Muscle of arm (tissue), 12 donors: ENCODE data around the gene DRGX. TPM values are rescaled to one million over a fixed set of nuclear protein-coding genes. Genes with fewer than 3 reads are reported as not detected.

ENCODE experiments used
- DNase-seq: peaks from one replicate; pipeline ENCODE4 v3.0.0-alpha.2; 2013
- polyA plus RNA-seq, 12 donors: library from polyadenylated mRNA; unstranded; fragments of 120-200 nt; gene quantifications; one replicate each; pipeline ENCODE4 v1.2.1, GENCODE V29; 2013; ENCODE audit not compliant: insufficient read length in 12 of 12

DRGX gene
- polyA plus RNA-seq, 12 donors, result 0.23 TPM; not detected in 11

DNA sequence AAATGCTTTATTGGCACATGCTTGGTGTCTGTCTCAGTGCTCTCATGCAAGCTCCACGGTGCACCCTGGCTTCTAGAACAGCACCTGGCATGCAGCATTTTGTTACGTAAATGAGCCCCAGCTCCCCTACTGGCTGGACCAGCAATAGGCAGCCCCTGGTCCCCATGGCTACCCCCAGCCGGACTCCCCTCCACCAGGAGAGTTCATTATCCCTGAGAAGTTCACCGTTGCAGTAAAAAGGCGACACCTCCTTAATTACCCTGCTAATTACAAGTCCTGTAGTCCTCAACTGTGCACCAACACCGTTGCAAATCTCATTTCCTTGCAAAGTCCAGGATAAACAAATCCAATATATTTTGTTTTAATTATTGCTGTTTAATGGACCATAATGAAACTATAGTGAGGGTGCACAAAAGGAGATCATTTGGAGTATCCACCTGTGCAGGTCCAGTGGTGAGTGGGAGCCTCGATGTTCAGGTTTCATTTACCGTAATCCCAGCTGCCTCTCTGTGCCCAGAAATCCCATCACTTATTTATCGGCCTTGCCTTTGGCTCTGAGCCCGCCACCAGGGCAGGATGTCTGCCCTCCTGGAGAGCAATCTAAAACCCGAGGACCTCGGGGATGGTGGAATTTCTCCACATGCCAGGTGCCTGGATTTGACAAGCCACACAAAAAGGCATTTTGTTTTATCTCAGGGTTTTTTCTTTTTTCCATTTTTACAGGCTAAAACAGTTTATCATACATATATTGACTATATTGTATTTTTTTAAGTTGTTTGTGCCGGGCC is 12.8 kb upstream of the DRGX start:
- no peak for DNase-seq

DNA sequence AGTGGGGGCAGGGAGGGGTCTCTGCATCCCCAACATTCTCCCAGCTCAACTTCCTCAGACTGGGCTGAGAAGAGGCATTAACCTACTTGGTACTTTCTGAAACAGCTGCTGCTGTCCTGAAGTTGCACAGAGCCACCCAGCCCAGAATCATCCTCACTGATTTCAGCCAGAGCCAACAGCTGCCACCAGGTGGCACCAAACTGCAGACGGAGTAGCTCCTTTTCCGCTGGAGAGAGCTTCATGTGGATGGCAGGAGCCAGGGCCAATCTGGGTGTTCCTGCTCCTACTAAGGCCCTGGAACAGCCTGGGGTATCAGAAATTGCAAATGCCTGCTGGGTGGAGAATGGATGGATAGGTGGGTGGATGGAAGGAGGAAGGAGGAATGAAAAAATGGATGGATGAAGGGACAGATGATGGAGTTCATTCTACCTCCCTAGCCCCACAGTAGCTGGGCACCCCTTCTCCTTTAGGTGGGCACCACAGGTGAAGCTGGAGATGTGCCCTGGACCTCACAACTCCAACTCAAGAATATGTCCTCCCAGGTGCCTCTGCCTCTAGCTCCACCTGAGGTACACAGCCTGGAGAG is 11.8 kb upstream of the DRGX start:
- peak; percentile 69 for DNase-seq

DNA sequence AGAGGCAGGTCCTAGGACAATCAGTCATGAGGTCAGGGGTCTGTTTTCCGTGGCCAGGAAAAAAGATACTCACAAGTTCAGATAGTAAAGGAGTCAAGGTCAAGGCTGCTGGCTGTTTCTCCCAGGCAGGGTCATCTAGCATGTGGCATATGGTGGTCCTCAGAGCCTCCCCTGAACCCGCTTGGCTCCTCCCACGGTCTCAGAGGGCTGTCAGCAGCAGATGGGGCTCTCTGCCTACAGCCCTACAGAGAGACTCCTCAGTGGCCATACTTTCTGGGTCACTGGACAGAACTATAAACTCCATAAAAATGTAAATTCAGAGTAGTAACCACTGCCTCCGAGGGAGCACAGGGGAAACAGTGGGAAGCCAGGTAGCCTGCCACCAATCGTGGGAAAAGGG is 11.3 kb upstream of the DRGX start:
- no peak for DNase-seq

DNA sequence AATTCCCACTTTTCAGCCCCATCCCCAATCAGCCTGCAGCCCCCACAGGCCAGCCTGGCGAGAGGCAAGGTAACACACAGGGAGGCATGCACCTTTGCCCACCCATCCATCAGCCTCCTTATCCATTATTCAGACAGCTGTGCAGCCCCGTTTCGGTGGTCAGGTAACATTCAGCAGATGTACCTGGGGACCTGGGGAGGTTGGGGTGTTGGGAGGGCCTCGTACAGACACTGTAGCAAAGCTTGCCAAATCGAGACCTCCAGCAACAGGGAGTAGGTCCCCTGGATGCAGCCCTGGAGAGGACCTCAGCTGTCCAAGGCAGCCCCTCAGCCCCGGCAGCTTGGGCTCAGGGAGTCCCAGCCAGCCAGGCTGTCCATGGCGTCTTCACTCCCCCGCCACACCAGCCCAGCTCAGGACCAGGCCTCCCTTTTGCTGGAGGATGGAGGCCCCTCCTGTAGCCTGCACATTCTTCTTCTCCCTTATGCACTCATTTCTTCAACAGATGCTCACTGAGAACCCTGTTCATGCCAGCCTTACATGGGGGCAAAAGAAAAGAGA is 8.5 kb upstream of the DRGX start:
- DNase-seq, result no peak

DNA sequence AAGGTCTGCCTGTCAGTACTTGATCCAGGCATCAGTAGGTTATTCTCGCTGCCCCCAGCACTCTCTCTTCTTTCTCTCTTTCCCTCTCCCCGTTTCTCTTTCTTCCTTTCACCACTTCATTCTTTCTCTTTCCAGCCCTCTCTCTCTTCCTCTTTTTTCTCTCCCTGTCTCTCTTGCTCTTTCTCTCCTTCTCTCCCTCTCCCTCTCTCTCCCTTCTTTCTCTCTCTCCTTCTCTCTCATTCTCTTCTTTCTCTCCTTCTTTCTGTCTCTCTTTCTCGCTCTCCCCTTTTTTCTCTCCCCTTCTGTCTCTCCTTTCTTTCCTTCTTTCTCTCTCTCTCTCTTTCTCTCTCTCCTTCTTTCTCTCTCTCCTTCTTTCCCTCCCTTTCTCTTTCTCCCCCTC is 7.5 kb upstream of the DRGX start:
- DNase-seq, result no peak

DNA sequence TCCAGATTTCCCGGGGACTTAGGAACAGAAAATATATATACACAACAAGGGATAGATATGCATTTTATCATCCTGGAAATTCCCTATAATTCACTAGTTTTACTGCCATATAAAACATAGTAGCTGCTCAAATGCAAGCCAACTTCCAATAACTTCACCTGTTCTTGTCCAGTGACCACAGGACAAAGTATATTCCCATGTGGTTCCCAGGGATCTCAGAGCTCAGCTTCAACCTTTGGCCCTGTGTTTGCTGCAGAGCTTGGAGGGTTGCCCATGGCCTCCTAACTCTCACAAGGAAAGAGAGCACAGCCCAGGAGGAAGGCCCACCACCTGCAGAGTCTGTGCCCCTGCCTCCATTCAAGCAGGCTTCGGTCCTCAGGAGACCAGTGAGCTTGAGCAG is 4.5 kb upstream of the DRGX start:
- no peak for DNase-seq

DNA sequence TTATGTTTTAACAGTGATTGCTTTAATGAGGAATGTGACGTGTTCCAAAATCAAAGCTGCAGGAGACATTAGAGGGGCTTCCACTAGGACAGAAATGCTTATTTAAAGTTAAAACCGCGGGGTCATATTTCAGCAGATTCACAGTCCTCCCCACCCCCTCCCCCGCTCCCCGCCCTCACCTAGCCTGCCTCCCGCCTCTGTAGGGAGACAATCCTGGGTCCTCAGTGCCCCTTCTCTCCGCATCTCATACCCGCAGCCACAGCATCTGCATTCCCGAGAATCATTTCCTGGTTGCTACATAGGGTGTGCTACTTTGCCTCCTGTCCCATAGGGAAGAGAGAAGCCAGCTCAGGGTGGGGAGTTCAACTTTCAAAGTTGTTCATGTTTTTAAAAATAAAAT is 3.1 kb upstream of the DRGX start:
- no peak for DNase-seq

DNA sequence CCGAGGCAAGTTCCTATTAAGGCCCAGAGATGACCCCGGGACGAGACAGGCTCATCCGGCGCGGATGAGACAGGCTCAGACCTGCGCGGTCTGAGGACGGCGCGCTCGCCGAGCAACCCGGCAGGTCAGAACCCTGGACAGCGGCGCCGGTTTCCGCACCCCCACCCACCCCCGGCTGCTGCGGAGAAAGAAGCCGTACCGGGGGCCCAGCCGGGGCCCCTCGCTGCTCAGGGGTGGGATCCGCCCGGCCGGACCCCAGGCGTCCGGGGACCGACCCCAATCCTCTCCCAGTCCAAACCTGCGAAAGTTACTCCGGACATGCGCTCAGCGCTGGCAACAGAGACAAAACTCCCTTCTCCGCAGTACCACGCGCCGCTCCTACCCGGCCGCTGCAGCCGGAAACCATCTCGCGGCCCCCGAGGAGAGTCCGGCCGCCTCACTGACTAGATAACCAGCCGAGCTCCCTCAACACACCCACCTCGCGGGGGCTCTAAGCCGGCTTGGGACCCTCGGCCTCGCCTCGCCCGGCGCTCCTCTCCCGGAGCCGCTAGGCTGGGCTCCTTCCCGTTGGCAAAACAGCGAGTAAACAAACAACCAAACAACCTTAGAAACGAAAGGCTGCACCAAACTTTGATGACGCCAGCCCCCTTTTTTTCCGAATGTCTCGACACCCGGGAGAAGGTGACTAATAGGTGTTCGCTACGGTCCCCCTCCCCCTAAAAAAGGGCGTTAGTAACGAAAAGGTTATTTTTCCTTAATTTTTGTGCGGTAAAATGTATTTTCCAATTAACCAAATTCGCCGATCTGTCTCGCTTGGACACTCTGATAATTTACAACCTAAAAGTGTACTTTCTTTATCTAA is 2.3 kb upstream of the DRGX start:
- peak; percentile 74 for DNase-seq

DNA sequence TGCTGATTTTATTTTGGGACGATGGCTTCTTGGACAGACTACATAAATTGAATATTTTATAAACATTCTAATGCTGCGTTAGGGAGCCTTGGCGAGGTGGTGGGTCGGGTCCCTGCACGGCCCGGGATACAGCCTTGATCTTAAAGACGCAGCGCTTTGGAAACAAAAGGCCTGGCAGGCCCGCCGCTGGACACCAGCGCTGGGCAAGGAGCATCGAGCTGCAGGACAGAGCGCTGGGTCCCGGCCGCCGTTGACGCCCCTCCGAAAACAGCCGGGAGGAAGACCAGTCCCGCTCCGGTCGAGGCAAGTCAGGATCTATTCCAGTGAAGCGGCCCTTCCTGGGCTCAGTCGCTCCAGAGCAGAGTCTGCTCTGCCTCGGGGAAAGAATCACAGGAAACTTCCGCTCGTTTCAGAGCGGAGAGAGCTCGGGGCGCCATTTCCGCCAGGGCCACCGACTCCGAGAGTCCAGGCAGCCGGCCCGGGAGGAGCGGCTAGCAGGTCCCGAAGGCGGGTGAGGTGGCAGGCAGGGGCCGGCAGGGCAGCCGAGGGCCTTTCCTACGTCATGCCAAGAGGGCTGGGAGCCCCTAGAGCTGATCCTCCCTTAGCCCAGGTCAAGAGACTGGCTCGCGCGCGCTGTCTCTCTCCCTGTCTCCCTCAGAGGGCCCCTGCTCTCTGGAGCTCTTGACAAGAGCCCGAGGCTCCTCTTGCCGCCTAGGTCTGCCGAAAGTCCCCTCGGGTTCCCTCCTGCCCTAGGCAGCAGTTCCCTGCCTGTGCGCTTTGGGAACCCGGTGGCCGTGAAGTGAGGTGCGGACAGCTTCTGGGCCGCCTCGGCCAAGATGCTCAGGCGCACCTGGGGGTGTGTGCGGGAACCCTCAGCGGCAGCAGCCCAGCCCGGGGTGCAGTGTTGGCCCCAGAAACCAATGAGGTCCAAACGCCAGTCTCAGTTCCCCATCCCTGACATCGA is 1.4 kb upstream of the DRGX start:
- DNase-seq, result no peak

DNA sequence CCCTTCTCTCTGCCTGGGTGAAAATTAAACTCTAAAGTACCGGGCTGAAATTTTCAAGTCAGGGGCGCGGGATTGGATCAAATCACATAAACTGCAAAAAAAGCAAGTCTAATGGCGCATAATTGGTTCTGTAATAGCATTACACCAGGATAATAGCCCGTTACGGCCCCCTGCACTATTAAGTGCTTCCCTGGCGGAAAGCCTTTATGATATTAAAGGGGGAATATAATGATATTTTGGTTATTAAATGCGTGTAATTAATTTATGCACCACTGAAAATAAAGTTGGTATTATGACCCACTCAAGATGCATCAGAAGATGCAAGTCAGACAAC is 744 bp upstream of the DRGX start:
- no peak for DNase-seq

DNA sequence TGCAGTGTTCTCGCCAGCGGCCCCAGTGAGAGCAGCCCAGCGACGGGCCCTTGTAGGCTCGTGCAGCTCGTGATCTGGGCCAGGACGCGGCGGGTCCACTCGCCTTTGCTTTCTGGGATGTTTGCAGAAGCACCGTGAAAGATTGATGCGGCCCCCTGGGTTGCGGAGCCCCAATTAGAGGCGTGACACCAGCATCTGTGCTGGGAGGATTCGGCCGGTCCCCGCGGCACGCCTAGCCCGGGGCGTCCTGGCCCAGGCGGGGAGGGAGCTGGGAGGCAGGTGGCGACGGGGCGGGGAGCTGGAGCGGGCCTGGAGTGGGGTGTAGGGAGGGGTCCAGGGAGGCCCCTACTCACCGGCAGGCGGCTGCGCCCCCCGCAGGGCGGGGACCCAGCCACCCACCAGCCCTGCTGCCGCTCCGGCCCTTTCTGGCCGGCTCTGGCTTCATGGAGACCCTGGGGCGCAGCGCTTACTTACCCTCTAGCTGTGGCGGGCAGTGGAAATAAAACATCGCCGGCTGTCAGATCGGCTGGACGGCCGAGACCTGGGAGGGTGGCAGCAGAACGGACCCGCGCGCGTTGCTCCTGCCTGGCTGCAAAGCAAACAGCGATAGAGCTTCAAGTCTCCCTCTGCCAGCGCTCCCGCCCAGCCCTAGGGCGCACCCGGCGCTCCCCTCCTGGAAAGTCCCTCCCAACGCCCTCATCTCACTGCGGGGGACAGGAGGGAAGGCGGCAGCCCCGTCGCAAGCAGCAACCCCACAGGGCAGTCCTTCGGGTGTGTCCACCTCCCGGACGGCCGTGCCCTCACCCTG is 752 bp downstream of the DRGX start:
- no peak for DNase-seq

DNA sequence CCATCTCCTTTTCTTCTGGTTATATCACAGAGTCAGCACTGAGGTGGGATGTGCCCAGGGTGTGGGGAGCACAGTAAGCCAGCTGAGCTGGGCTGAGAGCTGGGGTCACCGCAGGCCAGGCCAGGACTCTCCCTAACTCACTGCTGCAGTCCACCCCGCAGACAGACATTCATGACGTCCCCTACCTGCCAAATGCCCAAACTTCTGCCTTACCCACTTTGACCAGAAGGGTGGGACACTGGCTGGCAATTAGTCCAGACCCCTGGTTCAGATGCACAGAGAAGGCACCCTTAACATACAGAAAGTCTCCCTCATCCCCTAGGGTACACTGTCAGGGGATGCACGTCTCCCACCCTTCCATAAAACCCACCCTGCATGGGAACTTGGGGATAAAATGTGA is 2.1 kb downstream of the DRGX start:
- DNase-seq, result no peak

DNA sequence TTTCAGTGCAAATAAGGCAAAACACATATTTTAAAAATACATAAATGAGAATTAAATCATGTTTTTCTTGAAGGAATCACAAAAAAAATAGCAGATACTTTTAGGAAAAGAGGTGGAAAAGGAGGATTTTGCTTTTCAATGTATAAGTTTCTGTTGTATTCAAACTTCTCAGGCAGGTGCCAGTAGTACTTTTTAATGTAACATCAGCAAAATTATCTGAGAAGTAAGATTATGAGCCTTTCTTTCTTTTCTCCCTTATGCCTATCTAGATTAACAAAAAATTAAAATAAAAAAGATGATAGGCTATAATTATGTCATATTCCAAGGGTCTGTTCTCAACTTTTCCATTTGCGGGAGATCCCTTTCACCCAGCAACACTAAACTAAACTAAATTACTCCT is 2.6 kb downstream of the DRGX start:
- no peak for DNase-seq

DNA sequence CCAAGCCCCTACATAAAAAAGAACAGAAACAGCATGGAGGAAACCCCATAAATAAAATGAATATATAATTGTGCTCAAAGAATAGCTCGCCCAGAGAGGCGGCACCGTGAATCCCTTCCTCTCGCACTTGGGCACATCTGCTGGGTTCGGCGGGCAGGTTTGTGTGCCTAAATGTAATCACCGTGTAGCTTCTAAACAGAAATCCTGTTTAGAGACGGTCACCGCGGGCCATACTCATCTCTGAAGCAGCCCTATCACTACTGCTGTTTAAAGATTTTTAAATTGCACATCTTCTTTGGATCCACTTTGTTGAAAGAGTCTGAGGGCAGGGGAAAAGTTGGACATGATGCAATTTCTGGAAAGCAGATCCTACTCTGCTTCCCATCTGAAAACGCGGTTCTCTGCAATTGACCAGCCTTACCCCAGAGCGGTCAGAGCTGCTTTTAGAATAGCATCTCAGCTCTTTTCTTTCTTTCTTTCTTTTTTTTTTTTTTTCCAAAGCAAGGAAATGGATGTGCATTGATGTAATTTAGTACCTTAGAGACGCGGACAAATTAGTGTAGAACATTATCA is 6.4 kb downstream of the DRGX start:
- DNase-seq, result no peak

DNA sequence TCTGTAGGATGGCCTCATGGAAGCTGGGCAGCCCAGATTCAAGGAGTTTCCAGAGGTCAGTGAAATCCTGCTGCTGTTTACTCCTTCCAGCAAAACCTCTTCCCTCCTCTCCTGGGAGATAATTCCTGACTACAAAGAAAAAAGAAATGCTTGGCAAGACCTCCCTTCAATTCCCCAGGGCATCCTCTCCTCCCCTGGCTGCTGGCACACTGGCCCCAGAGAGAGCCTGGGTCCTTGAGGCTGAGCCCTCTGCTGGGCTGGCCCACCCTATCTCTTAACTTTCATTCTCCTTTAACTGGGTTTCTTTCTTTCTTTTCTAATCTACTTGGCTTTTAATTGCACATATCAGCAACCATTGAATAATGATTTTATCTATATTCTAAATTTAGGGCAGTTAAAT is 7.7 kb downstream of the DRGX start:
- no peak for DNase-seq

DNA sequence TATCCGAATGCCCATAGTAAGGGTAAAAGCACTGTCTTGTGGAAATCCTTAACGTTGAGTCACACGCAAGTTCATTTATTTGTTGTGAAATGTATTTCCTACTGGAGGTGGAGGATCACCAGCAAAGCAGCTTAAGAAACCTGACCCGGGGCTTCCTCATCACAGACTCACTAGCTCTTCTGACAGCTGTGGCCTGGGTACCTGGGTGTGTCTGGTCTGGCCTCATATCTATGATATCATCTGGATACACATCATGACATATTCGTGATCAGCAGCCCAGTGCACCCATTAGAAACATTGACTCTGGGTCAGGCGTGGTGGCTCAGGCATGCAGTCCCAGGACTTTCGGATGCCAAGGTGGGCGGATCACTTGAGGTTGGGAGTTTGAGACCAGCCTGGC is 8.8 kb downstream of the DRGX start:
- DNase-seq, result no peak

DNA sequence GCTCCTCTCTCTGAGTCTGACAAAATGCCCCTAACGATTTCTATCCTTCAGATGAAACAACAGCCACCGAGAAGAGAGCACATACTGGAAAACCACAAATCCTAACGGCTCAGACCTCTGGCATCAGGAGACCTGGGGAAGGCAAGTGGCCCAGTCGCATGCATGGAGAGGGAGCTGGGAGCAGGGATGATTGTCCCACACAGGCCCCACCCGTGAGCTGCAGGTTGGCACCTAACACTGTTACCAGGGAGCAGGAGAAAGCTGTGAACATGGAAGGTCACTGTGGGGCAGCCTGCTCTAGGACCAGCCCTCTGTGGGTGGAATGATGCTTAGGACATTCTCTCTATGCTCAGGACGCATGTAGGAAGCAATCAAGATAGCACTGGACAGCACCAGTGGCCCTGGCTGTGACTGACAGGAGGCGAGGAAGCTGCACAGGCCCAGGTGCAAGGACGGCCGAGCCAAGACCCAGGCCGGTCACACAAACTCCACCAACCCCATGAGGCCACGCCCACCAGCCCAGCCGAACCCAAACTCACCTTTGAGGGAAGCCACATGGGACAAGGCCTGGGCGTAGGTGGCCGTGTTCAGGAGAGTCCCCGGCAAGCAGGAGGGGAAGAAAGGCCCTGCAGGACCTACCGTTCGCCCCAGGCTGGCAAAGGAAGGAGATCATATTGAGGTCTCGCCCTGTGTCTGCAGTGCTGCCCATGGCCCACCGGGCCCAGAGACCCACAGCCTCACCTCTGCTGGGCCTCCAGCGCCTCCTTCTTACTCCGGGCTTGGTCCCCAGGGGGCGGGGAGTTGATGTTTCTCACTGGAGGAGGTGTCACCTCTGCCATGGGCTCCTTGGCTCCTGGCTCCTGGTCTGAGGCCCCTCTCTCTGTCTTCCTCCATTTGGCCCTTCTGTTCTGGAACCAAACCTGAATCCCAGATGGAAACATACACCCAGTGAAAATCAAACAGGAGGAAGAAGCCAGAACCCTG is 9.7 kb downstream of the DRGX start:
- no peak for DNase-seq

DNA sequence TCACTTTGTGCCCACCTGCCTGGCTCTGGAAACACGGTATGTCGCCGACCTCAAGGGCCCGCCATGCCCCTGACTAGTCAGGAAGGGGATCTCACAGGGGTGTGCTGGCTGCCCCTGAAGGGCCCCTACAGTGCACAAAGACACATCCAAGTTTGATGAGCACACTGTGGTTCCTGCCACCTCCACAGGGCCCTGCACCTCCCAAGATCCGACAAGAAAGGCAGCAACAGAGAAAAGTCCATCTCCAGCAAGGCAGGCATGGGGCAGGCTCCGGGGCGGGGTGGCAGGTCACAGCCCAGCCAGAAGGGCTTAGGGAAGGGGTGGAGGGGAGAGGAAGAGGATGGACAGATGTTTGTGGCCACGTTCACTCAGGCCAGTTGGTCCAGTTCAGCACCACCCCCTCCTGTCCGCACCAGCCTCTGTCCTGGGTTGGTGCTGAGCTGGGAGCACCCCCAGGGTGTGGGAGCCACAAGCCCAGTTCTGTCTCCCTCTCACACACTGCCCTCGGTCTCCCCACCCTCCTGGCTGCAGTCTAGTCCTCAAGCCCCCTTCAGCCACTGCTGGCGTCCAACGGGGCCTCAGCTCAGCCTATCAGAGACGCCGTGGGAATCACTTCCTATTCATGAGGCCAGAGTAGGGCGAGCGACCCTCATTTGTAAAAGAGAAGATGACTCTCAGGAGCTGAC is 11.5 kb downstream of the DRGX start:
- no peak for DNase-seq
